GM19043 (cell line): ENCODE results near the gene PCED1B.
"Not testable (repeated sequence)": the region's sequence is repeated elsewhere in the genome, so short reads cannot be mapped to it uniquely, and the experiment has no call there.

ENCODE experiments used
- ATAC-seq: cut with Tn5 transposase; IDR thresholded peaks from one replicate; pipeline ENCODE4 v1.9.1; 2021; ENCODE audit warnings: low read depth; ENCODE audit not compliant: unreplicated experiment

Gene PCED1B

GRCh38 chr12:47112679-47113078 is 33.3 kb downstream of the PCED1B start:
- no peak for ATAC-seq

GRCh38 chr12:47114481-47114892 is 35.1 kb downstream of the PCED1B start:
- ATAC-seq, result no peak

- ATAC-seq, result not testable (repeated sequence)
Measured at GRCh38 chr12:47117305-47117704, 37.9 kb downstream of the PCED1B start.

DNA sequence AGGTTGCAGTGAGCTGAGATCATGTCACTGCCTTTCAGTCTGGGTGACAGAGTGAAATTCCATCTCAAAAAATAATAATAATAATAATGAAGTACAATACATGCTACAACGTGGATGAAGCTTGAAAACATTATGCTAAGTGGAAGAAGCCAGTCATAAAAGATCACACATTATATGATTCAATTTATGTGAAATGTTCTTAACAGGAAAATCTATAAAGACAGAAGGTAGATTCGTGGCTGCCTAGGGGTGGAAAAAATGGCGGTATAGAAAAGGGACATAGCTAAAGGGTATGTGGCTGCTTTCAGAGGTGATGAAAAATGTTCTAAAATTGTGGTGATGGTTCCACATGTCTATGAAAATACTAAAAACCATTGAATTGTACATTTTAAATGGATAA is 41.3 kb downstream of the PCED1B start:
- ATAC-seq, result no peak

DNA sequence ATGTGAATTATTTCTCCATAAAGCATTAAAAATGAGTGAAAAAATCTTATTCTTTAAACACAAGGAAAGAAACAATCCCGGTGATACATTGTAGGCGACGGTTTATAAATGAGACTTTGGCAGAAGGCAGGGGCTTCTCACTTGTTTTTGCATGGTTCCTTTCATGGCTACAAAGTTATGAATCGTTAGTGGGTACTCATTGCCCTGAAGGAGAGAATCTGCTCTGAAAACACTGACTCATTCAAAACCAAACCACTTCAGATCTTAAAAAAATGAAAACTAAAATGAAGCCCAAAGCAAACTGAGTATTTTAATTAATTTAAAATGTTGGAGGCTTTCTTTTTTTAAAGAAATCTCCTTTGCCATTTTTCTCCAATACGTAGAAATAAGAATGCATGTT is 41.7 kb downstream of the PCED1B start:
- ATAC-seq, result no peak

GRCh38 chr12:47122602-47123001 is 43.2 kb downstream of the PCED1B start:
- no peak for ATAC-seq

- no peak for ATAC-seq
Measured at GRCh38 chr12:47123730-47124129, 44.3 kb downstream of the PCED1B start.

DNA sequence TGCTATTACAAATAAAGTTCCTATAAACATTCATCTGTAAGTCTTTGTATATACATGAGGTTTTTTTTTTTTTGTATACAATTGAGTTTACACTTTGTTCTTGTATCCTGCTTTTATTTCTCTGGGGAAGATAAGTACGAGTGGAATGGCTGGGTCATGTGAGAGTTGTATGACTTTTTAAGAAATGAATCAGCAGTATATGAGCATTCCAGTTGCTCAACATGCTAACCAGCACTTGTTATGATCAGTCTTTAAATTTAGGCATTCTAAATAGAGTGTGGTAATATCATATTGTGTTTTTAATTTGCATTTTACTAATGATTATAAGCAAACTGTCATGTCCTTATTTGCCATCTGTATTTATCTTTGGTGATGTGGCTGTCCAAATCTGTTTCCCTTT is 45.0 kb downstream of the PCED1B start:
- no peak for ATAC-seq

DNA sequence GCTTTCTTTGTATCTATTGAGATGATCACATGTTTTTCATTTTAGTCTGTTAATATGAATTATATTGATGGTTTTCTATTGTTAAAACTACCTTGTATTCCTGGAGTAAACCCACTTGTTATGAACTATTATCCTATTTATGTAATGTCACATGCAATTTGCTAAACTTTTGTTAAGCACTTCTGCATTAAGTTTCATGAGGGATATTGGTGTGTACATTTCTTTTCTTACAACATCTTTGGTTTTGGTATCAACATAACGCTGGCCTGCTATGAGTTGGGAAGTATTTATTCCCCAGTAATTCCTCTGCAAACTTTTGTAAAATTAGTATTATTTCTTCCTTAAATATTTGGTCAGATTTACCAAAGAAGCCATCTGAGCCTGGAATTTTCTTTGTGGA is 46.8 kb downstream of the PCED1B start:
- no peak for ATAC-seq

- ATAC-seq, result no peak
Measured at GRCh38 chr12:47131011-47131410, 51.6 kb downstream of the PCED1B start.

DNA sequence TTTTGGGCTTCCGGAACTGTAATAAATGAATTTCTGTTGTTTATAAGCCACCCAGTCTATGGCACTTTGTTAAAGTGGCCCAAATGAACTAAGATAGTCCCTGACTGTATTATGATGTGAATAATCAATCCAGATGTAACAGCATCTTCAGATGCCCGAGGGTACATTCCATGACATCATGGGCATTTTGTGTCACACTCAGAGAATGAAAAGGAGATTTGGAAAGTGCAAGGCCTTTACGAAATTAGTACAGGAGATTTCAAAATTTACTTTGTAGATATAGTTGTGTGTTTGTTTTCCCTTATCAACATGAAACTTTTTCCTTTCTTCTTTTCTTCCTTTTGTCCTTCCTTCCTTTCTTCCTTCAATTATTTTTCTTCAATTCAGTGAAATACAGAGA is 54.6 kb downstream of the PCED1B start:
- no peak for ATAC-seq

GRCh38 chr12:47135578-47135977 is 56.2 kb downstream of the PCED1B start:
- ATAC-seq, result no peak

GRCh38 chr12:47139000-47139681 is 59.7 kb downstream of the PCED1B start:
- no peak for ATAC-seq

GRCh38 chr12:47141459-47141858 is 62.0 kb downstream of the PCED1B start:
- no peak for ATAC-seq

DNA sequence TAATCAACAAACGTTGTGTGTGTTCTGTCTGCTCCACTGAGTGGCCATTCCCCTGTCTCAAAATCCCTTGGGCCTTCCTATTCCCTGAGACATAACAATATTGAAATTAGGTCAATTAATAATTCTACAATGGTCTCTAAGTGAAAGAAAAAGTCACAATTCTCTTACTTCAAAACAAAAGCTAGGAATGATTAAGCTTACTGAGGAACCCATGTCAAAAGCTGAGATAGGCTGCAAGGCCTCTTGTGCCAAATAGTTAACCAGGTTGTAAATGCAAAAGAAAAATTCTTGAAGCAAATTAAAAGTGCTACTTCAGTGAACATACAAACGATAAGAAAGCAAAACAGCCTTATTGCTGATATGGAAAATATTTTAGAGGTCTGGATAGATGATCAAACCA is 65.3 kb downstream of the PCED1B start:
- no peak for ATAC-seq

- ATAC-seq, result no peak
Measured at GRCh38 chr12:47145188-47145587, 65.8 kb downstream of the PCED1B start.

DNA sequence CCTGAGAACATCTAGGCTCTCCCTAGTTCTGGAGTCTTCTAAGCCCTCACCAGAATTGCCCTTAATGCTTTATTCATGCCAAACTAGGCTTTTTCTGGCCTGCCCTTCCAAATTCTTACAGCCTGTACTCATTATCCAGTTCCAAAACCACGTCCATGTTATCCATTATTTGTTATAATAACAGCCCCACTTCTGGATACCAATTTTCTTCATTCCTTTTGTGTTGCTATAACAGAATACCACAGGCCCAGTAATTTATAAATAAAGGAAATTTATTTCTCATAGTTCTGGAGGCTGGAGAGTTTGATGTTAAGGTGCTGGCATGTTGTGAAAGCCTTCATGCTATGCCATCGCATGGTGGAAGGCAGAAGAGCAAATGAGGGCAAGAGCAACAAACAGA is 68.3 kb downstream of the PCED1B start:
- no peak for ATAC-seq

DNA sequence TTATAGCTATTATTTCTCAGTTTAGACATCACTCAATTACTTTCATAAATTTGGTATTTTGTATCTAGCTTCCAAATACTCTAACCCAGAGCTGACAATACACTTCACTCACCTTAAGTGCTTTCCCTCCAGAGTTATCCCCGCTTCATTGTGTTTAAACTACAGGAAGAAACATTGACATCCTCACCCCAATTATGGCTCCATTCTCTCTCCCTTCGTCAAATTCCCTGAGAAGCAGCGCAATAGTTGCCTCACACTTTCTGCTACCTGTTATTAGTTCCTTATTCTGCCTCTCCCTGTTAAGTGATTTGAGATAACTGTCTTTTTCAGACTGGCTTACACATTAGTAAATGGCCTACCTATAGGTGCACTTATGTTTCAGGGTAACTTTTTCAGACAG is 69.7 kb downstream of the PCED1B start:
- ATAC-seq, result no peak

GRCh38 chr12:47152095-47152494 is 72.7 kb downstream of the PCED1B start:
- no peak for ATAC-seq

- no peak for ATAC-seq
Measured at GRCh38 chr12:47155457-47156166, 76.2 kb downstream of the PCED1B start.

GRCh38 chr12:47156167-47156736 is 76.8 kb downstream of the PCED1B start:
- ATAC-seq, result no peak

DNA sequence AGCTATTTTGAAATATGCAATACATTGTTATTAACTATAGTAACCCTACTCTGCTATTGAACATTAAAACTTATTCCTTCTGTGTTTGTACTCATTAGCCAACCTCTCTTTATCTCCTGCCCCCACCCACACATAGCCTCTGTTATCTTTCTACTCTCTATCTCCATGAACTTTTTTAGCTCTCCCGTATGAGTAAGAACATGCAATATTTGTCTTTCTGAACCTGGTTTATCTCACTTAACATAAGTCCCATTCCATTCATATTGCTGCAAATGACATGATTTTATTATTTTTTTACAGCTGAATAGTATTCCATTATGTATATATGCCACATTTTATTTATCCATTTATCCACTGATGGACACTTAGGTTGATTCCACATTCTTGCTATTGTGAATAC is 79.4 kb downstream of the PCED1B start:
- ATAC-seq, result no peak
